GM19238 (cell line): Measurements from ENCODE around the gene KHK.
"Not testable (repeated sequence)": the region's sequence is repeated elsewhere in the genome, so short reads cannot be mapped to it uniquely, and the experiment has no call there.

ENCODE experiments used
- DNase-seq: peaks from one replicate; pipeline ENCODE4 v3.0.0; 2011; ENCODE audit warnings: low spot score; ENCODE audit not compliant: insufficient read length

KHK gene

GRCh38 chr2:27095745-27096651, 9.4 kb downstream of the KHK start:
- peak; percentile 70 for DNase-seq

DNA sequence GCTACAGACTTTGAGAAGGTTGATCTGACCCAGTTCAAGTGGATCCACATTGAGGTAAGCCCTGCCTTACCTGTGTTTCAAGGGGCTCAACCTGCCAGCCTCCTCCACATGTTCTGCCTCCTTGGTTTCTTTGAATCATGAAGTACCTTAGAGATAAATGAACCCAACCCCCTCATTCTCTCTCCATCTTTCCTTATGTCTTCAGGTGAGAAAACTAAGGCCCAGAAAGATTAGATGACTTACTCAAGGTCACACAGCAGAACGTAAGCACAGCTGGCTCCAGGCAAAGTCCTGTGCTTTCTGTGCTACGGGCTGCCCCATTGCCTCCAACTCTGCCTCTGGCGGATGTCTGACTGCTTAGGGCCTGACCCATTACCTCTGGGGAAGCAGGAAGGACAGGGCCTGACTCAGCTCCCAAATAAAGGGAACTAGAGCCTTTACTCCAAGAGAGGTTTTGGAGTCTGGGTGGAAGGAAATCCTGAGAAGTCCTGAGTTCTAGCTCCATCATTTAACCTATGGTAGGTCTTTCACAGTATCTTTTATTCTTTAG, 10.3 kb downstream of the KHK start:
- no peak for DNase-seq

- no peak for DNase-seq
Measured at GRCh38 chr2:27097341-27097740, 10.8 kb downstream of the KHK start.

GRCh38 chr2:27099334-27099955, 12.9 kb downstream of the KHK start:
- no peak for DNase-seq

DNA sequence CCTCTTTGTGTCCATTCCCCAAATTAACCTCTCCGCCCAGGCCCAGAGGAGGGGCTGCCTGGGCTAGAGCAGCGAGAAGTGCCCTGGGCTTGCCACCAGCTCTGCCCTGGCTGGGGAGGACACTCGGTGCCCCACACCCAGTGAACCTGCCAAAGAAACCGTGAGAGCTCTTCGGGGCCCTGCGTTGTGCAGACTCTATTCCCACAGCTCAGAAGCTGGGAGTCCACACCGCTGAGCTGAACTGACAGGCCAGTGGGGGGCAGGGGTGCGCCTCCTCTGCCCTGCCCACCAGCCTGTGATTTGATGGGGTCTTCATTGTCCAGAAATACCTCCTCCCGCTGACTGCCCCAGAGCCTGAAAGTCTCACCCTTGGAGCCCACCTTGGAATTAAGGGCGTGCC, 13.5 kb downstream of the KHK start:
- no peak for DNase-seq

- no peak for DNase-seq
Measured at GRCh38 chr2:27102329-27102728, 15.8 kb downstream of the KHK start.

GRCh38 chr2:27105981-27106380, 19.4 kb downstream of the KHK start:
- no peak for DNase-seq

GRCh38 chr2:27108221-27108620, 21.6 kb downstream of the KHK start:
- no peak for DNase-seq

GRCh38 chr2:27109083-27109482, 22.5 kb downstream of the KHK start:
- no peak for DNase-seq

DNA sequence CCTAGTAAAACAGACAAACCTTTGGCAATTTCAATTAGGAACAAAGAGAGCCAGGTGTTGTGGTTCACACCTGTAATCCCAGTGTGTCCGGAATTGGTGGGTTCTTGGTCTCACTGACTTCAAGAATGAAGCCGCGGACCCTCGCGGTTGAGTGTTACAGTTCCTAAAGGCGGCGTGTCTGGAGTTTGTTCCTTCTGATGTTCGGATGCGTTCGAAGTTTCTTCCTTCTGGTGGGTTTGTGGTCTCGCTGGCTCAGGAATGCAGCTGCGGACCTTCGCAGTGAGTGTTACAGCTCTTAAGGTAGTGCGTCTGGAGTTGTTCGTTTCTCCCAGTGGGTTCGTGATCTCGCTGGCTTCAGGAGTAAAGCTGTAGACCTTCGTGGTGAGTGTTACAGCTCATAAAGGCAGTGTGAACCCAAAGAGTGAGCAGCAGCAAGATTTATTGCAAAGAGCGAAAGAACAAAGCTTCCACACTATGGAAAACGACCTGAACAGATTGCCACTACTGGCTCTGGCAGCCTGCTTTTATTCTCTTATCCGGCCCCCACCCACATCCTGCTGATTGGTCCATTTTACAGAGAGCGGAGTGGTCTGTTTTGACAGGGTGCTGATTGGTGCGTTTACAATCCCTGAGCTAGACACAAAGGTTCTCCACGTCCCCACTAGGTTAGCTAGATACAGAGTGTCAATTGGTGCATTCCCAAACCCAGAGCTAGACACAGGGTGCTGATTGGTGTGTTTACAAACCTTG, 24.2 kb downstream of the KHK start:
- not testable (repeated sequence) for DNase-seq

- not testable (repeated sequence) for DNase-seq
Measured at GRCh38 chr2:27111392-27112078, 25.0 kb downstream of the KHK start.

GRCh38 chr2:27115519-27115918, 28.9 kb downstream of the KHK start:
- DNase-seq = no peak

- DNase-seq = no peak
Measured at GRCh38 chr2:27117995-27118524, 31.5 kb downstream of the KHK start.

DNA sequence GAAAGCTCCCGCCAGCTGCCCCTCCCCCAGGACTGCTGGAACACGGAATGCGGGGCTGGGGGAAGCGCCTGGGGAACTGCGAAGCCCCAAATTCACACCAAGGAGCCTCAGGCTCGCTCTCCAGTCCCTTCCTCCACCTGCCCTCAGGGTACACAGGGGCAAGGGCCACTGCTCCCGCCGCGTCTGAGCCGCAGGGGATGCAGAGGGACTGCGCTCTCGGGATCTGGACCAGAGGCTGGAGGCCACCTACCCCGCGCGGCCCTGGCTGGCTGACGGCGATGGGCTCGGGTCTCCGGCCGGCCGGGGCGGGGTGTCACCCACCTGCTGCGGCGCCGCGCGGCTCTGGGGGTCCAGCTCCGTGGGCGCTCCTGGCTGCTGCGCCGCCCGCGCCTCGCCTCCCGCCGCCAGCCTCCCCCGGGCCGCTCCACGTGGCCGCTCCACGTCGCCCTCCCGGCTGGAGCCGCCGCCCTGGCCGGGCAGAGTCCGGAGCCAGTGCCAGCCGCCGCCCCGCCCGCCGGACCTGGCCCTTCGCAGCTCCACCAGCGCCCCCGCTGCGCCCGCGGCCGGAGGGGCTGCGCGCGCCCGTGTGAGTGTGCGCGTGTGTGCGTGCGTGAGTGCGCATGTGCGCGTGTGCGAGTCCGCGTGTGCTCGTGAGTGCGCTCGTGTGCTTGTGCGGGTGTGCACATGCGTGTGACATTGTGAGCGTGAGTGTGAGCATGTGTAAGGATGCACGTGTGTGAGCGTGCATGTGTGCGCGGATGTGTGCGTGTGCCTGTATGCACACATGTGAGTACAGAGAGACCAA, 32.2 kb downstream of the KHK start, which contains the start of gene CGREF1:
Gene CGREF1, minus strand, starts transcription at position 604 of the 805 bp plus-strand sequence. CDS start 14,762 bp downstream, outside the sequence.
- no peak for DNase-seq

DNA sequence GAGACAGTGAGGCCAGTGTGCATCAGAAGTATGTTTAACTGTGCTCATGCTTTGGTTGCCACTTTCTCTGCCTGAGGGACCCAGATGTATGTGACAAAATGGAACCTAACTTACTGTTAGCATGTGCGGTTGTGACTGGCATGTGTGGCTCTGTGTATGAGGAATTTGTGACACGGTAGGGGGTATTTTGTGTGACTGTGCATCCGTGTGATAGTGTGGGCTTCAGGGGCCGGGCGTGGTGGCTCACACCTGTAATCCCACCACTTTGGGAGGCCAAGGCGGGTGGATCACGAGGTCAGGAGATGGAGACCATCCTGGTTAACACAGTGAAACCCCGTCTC, 32.7 kb downstream of the KHK start:
- not testable (repeated sequence) for DNase-seq

GRCh38 chr2:27121906-27122305, 35.3 kb downstream of the KHK start:
- no peak for DNase-seq

DNA sequence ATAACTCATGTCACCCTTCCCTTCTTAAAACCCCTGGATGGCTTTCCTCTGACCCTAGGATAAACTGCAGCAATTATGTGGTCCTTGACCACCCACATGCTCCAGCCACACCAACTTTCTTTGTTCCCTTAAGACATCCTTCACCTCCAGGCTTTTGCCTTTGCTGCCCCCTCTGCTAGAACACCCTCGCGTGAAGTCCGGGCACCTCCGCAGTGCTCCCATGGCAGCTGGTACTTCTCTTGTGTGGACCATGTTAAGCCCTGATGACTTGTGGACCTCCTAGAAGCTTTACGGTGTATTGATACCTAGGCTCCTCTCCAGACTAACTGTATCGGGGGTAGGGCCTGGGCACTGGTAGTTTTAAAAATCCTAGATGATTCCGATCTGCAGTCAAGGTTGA, 36.2 kb downstream of the KHK start:
- no peak for DNase-seq

- no peak for DNase-seq
Measured at GRCh38 chr2:27123302-27124150, 37.0 kb downstream of the KHK start, which contains the start of gene ABHD1. ABHD1 (plus strand) TSS chr2:27123815; CDS start chr2:27123949, 134 bp downstream.

- DNase-seq = no peak
Measured at GRCh38 chr2:27125104-27125503, 38.5 kb downstream of the KHK start.
